Hindlimb muscle (tissue), 1 donor: ENCODE data around the gene PUS3. TPM values are rescaled to one million over a fixed set of nuclear protein-coding genes. Genes with fewer than 3 reads are reported as not detected.
"Not testable (repeated sequence)": the region's sequence is repeated elsewhere in the genome, so short reads cannot be mapped to it uniquely, and the experiment has no call there.

Source experiments
- DNase-seq: peaks from one replicate; pipeline ENCODE4 v3.0.0-alpha.2; 2013
- polyA plus RNA-seq: library from polyadenylated mRNA; unstranded; fragments of 120-200 nt; gene quantifications from one replicate; pipeline ENCODE4 v1.2.1, GENCODE V29; 2013; ENCODE audit not compliant: insufficient read length

Gene PUS3
- polyA plus RNA-seq, 1 donor = 8.9 TPM

- no peak for DNase-seq
Observed at GRCh38 chr11:125869521-125869920, 33.5 kb downstream of the PUS3 start.

- not testable (repeated sequence) for DNase-seq
Observed at GRCh38 chr11:125865354-125865753, 37.7 kb downstream of the PUS3 start.

- not testable (repeated sequence) for DNase-seq
Observed at GRCh38 chr11:125862786-125863185, 40.2 kb downstream of the PUS3 start.

- DNase-seq = not testable (repeated sequence)
Observed at GRCh38 chr11:125857670-125858069, 45.3 kb downstream of the PUS3 start.

- no peak for DNase-seq
Observed at GRCh38 chr11:125846188-125846587, 56.8 kb downstream of the PUS3 start.

Other genes with a start within 250 kb of the PUS3 start
- 0.18 TPM for gene ACRV1, start 222.4 kb downstream of the PUS3 start, polyA plus RNA-seq
- gene PATE1, start 156.9 kb downstream of the PUS3 start, polyA plus RNA-seq = not detected
- not detected for gene PATE2, start 124.4 kb downstream of the PUS3 start, polyA plus RNA-seq
- not detected for gene PATE3, start 115.1 kb downstream of the PUS3 start, polyA plus RNA-seq
- not detected for gene PATE4, start 69.9 kb downstream of the PUS3 start, polyA plus RNA-seq
- gene HYLS1, start 15.5 kb downstream of the PUS3 start, polyA plus RNA-seq = 4.6 TPM
- 0.62 TPM for gene DDX25, start 1.3 kb upstream of the PUS3 start, polyA plus RNA-seq
- not detected for gene VSIG10L2, start 42.8 kb upstream of the PUS3 start, polyA plus RNA-seq
- gene CDON, start 159.7 kb upstream of the PUS3 start, polyA plus RNA-seq = 19.4 TPM